GM23338 (cell line): ENCODE results near the gene OR6J1. TPM values are rescaled to one million over a fixed set of nuclear protein-coding genes. Genes with fewer than 3 reads are reported as not detected.

ENCODE experiments used
- ATAC-seq: fragments of 200-7000 bp; cut with Tn5 transposase; 3 replicates; pipeline ENCODE4 v1.9.1; 2020
- DNase-seq: peaks from one replicate; pipeline ENCODE4 v3.0.0-alpha.2; 2015; ENCODE audit warnings: low spot score
- H2AFZ ChIP-seq: fragments of 200-600 bp; sonication (generic); 2 replicates; pipeline ENCODE4 v1.8.0; 2016; ENCODE audit warnings: antibody characterized with exemption, mild to moderate bottlenecking, moderate library complexity
- H3F3A ChIP-seq: fragments of 200-600 bp; sonication (generic); replicated peaks from 2 replicates; pipeline ENCODE4 v1.8.0; 2017; ENCODE audit warnings: antibody characterized with exemption, mixed run types, low read depth
- H3K27ac ChIP-seq: fragments of 200-600 bp; sonication (generic); 2 replicates; pipeline ENCODE4 v1.6.1; 2016; ENCODE audit warnings: low read depth
- H3K27me3 ChIP-seq: fragments of 200-600 bp; sonication (generic); 2 replicates; pipeline ENCODE4 v1.8.0; 2016; ENCODE audit warnings: mild to moderate bottlenecking, mixed run types, moderate library complexity; ENCODE audit not compliant: insufficient read depth
- H3K36me3 ChIP-seq: fragments of 200-600 bp; sonication (generic); 2 replicates; pipeline ENCODE4 v1.8.0; 2016; ENCODE audit warnings: mild to moderate bottlenecking; ENCODE audit not compliant: insufficient read depth
- H3K4me1 ChIP-seq: fragments of 200-600 bp; sonication (generic); 2 replicates; pipeline ENCODE4 v1.8.0; 2016; ENCODE audit warnings: mild to moderate bottlenecking, moderate library complexity; ENCODE audit not compliant: insufficient read depth
- H3K4me2 ChIP-seq: fragments of 200-600 bp; sonication (generic); 2 replicates; pipeline ENCODE4 v1.7.1; 2017; ENCODE audit warnings: mixed run types
- H3K4me3 ChIP-seq: fragments of 200-600 bp; sonication (generic); 2 replicates; pipeline ENCODE4 v1.6.1; 2016; ENCODE audit warnings: mixed run types
- H3K79me2 ChIP-seq: fragments of 200-600 bp; sonication (generic); replicated peaks from 2 replicates; pipeline ENCODE4 v1.8.0; 2017; ENCODE audit warnings: mild to moderate bottlenecking; ENCODE audit not compliant: insufficient read depth
- H3K9me2 ChIP-seq: fragments of 200-600 bp; sonication (generic); 2 replicates; pipeline ENCODE4 v1.8.0; 2017; ENCODE audit not compliant: insufficient read depth
- H4K20me1 ChIP-seq: fragments of 200-600 bp; sonication (generic); replicated peaks from 2 replicates; pipeline ENCODE4 v1.8.0; 2017; ENCODE audit warnings: mild to moderate bottlenecking; ENCODE audit not compliant: insufficient read depth
- H3K27ac Mint-ChIP-seq: 2 replicates; pipeline ENCODE4 v1.8.0; 2020; ENCODE audit warnings: inconsistent platforms, mild to moderate bottlenecking, moderate library complexity, mixed read lengths
- H3K27me3 Mint-ChIP-seq: 3 replicates; pipeline ENCODE4 v1.8.0; 2022; ENCODE audit warnings: low read depth, mild to moderate bottlenecking, moderate library complexity, mixed read lengths, inconsistent platforms; ENCODE audit not compliant: insufficient read depth, poor library complexity
- H3K36me3 Mint-ChIP-seq: 3 replicates; pipeline ENCODE4 v1.8.0; 2021; ENCODE audit warnings: low read depth, mild to moderate bottlenecking, inconsistent platforms, moderate library complexity, mixed read lengths
- H3K4me1 Mint-ChIP-seq: 3 replicates; pipeline ENCODE4 v1.8.0; 2020; ENCODE audit warnings: mild to moderate bottlenecking, inconsistent platforms, mixed read lengths
- H3K4me3 Mint-ChIP-seq: 3 replicates; pipeline ENCODE4 v1.8.0; 2021; ENCODE audit warnings: moderate library complexity, mild to moderate bottlenecking, inconsistent platforms, mixed read lengths
- H3K9me3 Mint-ChIP-seq: 3 replicates; pipeline ENCODE4 v1.8.0; 2020; ENCODE audit warnings: moderate library complexity, mild to moderate bottlenecking, inconsistent platforms, mixed read lengths
- CREB1 ChIP-seq: fragments of 250-450 bp; sonication (Bioruptor Pico); IDR thresholded peaks from 2 replicates; pipeline ENCODE4 v1.5.0; 2020; ENCODE audit warnings: low read depth, mild to moderate bottlenecking, moderate library complexity
- EZH2phosphoT487 ChIP-seq: fragments of 200-600 bp; sonication (generic); IDR thresholded peaks from one replicate; pipeline ENCODE4 v1.8.1; 2018; ENCODE audit warnings: antibody characterized with exemption; ENCODE audit not compliant: unreplicated experiment
- JUNB ChIP-seq: IDR thresholded peaks from one replicate; pipeline ENCODE4 v1.6.1; 2016; ENCODE audit warnings: antibody characterized with exemption; ENCODE audit not compliant: unreplicated experiment
- NANOG ChIP-seq: IDR thresholded peaks from 2 replicates; pipeline ENCODE4 v1.6.1; 2016; ENCODE audit warnings: antibody characterized with exemption, borderline replicate concordance
- POLR2AphosphoS5 ChIP-seq: IDR thresholded peaks from 2 replicates; pipeline ENCODE4 v1.6.1; 2016; ENCODE audit warnings: antibody characterized with exemption, low read depth
- REST ChIP-seq: IDR thresholded peaks from one replicate; pipeline ENCODE4 v1.6.1; 2018; ENCODE audit warnings: antibody characterized with exemption; ENCODE audit not compliant: unreplicated experiment
- ZNF331 ChIP-seq: fragments of 250-450 bp; sonication (Bioruptor Pico); IDR thresholded peaks from 2 replicates; pipeline ENCODE4 v1.5.0; 2020; ENCODE audit warnings: low read depth, mild to moderate bottlenecking, moderate library complexity
- ZNF462 ChIP-seq: fragments of 250-450 bp; sonication (Bioruptor Pico); IDR thresholded peaks from 2 replicates; pipeline ENCODE4 v1.5.0; 2020; ENCODE audit warnings: mild to moderate bottlenecking, moderate library complexity
- polyA plus RNA-seq: library from polyadenylated mRNA; unstranded; fragments of >200 nt; fragmentation: Nextera tagmentation; extraction: Ambion mirVana; gene quantifications from 2 replicates; pipeline ENCODE4 v1.2.1, GENCODE V29; 2016
- total RNA-seq: library from RNA; depleted of rRNA; stranded (reverse); fragments of >200 nt; shearing (Covaris generic); gene quantifications from 2 replicates; pipeline ENCODE4 v1.2.3, GENCODE V29; 2014
- TF ChIP-seq, protein P1 (sequence below): IDR thresholded peaks from 2 replicates; pipeline ENCODE4 v1.6.1; 2016; ENCODE audit warnings: antibody characterized with exemption

OR6J1 gene
- total and polyA plus RNA-seq, 2 experiments from 2014 or later = not detected

GRCh38 chr14:22641846-22642245 is 2.3 kb downstream of the OR6J1 start:
- Histone ChIP-seq H3K79me2 (no peaks in the 10 kb centered on the region), H2AFZ (no peak overlapping the region), H3F3A (no peaks in the 10 kb centered on the region), H3K27ac (no peak overlapping the region), H3K9me2 (no peaks in the 10 kb centered on the region), H3K4me3 (no peak overlapping the region), H3K27me3 (no peaks in the 10 kb centered on the region), H3K36me3 (no peaks in the 10 kb centered on the region; the same call in 1 of the 2 replicates), H3K4me1 (no peaks in the 10 kb centered on the region), H4K20me1 (no peaks in the 10 kb centered on the region), H3K4me2 (no peak overlapping the region)
- Mint-ChIP-seq H3K4me1 (no peaks in the 10 kb centered on the region; the same call in 2 of the 3 replicates), H3K27ac (no peak overlapping the region), H3K4me3 (no peak overlapping the region), H3K27me3 (peaks cover 4% of the 10 kb centered on the region), H3K36me3 (peaks cover 5% of the 10 kb centered on the region), H3K9me3 (peaks cover 6% of the 10 kb centered on the region)
- no peak for ATAC-seq
- no peak for TF ChIP-seq ZNF462 (CRISPR knock-in tag)
- TF ChIP-seq JUNB = no peak
- TF ChIP-seq POLR2AphosphoS5 = no peak
- no peak for TF ChIP-seq NANOG
- TF ChIP-seq, protein P1, sequence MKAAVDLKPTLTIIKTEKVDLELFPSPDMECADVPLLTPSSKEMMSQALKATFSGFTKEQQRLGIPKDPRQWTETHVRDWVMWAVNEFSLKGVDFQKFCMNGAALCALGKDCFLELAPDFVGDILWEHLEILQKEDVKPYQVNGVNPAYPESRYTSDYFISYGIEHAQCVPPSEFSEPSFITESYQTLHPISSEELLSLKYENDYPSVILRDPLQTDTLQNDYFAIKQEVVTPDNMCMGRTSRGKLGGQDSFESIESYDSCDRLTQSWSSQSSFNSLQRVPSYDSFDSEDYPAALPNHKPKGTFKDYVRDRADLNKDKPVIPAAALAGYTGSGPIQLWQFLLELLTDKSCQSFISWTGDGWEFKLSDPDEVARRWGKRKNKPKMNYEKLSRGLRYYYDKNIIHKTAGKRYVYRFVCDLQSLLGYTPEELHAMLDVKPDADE = no peak
- no peak for TF ChIP-seq CREB1
- no peak for TF ChIP-seq REST
- TF ChIP-seq EZH2phosphoT487 = no peak
- no peak for TF ChIP-seq ZNF331 (CRISPR knock-in tag)
- DNase-seq = no peak
